Esophagus squamous epithelium (tissue), 4 donors: ENCODE data around the gene GYS2.

Source experiments
- CTCF ChIP-seq, 6 experiments: fragments of 450-650 bp in 4 of 6; fragments of 200-600 bp in 2 of 6; sonication (generic) in 2 of 6; IDR thresholded peaks; one replicate each; pipeline ENCODE4 v1.5.1; 2016 to 2019; ENCODE audit warnings: antibody characterized with exemption in 6 of 6, mild to moderate bottlenecking in 4 of 6, moderate library complexity in 4 of 6
- POLR2A ChIP-seq, 4 donors: fragments of 450-650 bp; IDR thresholded peaks; one replicate each; pipeline ENCODE4 v1.6.1; 2017; ENCODE audit warnings: antibody characterized with exemption in 4 of 4, mild to moderate bottlenecking in 4 of 4, moderate library complexity in 3 of 4

DNA sequence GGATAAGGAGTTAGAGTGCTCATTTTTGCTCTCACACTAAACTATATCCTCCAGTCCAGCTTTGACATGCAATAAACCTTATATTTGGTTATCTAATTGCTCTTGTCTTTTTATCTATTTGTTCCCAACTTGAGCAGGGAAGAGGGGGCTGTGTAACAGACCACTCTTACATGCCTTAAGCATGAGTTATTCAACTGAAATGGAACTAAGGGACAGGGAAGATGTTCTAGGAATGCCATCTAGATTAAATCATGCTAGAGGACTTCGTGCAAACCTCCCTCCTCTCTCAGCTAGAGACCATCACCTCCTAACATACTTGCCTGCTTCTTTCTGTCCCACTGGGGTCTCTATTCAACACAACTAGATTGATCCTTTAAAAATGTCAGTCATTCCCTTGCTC, 57.9 kb downstream of the GYS2 start:
- TF ChIP-seq POLR2A (IDR thresholded peaks at IDR 0.05): no peak
- no peak for TF ChIP-seq CTCF (IDR thresholded peaks at IDR 0.05)
